ENCODE data around the gene S1PR2. TPM values are rescaled to one million over a fixed set of nuclear protein-coding genes. Genes with fewer than 3 reads are reported as not detected.
A peak's percentile ranks its signal among the peaks of the same experiment; 100 is the strongest.

Gene S1PR2, protein sequence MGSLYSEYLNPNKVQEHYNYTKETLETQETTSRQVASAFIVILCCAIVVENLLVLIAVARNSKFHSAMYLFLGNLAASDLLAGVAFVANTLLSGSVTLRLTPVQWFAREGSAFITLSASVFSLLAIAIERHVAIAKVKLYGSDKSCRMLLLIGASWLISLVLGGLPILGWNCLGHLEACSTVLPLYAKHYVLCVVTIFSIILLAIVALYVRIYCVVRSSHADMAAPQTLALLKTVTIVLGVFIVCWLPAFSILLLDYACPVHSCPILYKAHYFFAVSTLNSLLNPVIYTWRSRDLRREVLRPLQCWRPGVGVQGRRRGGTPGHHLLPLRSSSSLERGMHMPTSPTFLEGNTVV
- total RNA-seq: 24.3 TPM

GRCh38 chr19:10230861-10231611 lies at the start of gene S1PR2:
S1PR2 (minus strand) TSS chr19:10231331; CDS start chr19:10224905, 6,426 bp downstream.
- Histone ChIP-seq H3K4me3 (peak within 1 kb of the TSS; percentile 73 to 98), H3K9me3 (no peaks in the 10 kb centered on the region), H3K27ac (peak within 1 kb of the TSS; percentile 51 to 86), H3K36me3 (no peaks in the 10 kb centered on the region), H3K27me3 (no peaks in the 10 kb centered on the region), H3K4me1 (peaks cover 3 to 13% of the 10 kb centered on the region in 2 donors)
- TF ChIP-seq, protein P1, sequence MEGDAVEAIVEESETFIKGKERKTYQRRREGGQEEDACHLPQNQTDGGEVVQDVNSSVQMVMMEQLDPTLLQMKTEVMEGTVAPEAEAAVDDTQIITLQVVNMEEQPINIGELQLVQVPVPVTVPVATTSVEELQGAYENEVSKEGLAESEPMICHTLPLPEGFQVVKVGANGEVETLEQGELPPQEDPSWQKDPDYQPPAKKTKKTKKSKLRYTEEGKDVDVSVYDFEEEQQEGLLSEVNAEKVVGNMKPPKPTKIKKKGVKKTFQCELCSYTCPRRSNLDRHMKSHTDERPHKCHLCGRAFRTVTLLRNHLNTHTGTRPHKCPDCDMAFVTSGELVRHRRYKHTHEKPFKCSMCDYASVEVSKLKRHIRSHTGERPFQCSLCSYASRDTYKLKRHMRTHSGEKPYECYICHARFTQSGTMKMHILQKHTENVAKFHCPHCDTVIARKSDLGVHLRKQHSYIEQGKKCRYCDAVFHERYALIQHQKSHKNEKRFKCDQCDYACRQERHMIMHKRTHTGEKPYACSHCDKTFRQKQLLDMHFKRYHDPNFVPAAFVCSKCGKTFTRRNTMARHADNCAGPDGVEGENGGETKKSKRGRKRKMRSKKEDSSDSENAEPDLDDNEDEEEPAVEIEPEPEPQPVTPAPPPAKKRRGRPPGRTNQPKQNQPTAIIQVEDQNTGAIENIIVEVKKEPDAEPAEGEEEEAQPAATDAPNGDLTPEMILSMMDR (IDR thresholded peaks at IDR 0.05): no peak
- peak in 1 of 2 donors; percentile 87 for DNase-seq (ENCODE audit: low spot score in 2 of 2)
- intact Hi-C loops (cut with DNase I): loop anchor here (2.0 kb wide), 1 partner anchor 20 kb away; no protein-coding TSS in a partner anchor

GRCh38 chr19:10279737-10280442 lies 48.8 kb upstream of the S1PR2 start:
- H3K36me3 ChIP-seq: peaks cover 5 to 8% of the 10 kb centered on the region in 2 donors
- no peaks in the 10 kb centered on the region for H3K27me3 ChIP-seq
- no peak overlapping the region for H3K4me3 ChIP-seq
- intact Hi-C loops (cut with DNase I): no loop called here
- H3K9me3 ChIP-seq: no peaks in the 10 kb centered on the region
- TF ChIP-seq, protein P1 (IDR thresholded peaks at IDR 0.05): no peak
- no peak overlapping the region for H3K27ac ChIP-seq
- no peak for DNase-seq (ENCODE audit: low spot score in 2 of 2)
- H3K4me1 ChIP-seq: no peaks in the 10 kb centered on the region

DNA sequence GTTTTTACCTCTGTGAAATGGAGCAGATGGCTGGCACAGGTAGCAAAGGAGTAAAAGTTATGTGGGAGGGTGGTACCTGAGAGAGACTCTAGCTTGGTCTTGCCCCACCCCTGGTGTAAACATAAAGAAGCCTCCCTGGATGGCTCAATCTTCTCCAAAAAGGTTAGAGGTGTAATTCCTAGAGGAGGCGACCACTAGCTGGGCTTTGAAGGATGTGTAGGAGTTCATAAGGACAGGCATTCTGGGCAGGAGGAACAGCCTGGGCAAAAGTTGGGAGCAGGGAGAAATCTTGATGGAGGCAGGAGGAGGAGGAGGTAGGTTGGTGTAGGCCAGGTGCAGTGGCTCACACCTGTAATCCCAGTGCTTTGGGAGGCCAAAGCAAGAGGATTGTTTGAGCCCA lies 47.8 kb upstream of the S1PR2 start:
- Histone ChIP-seq H3K27me3 (no peaks in the 10 kb centered on the region), H3K36me3 (peaks cover under 1 to 2% of the 10 kb centered on the region in 2 donors), H3K9me3 (no peaks in the 10 kb centered on the region), H3K27ac (no peak overlapping the region), H3K4me3 (no peak overlapping the region), H3K4me1 (no peaks in the 10 kb centered on the region)
- DNase-seq (ENCODE audit: low spot score in 2 of 2): no peak
- TF ChIP-seq, protein P1 (IDR thresholded peaks at IDR 0.05): no peak
- intact Hi-C loops (cut with DNase I): no loop called here

DNA sequence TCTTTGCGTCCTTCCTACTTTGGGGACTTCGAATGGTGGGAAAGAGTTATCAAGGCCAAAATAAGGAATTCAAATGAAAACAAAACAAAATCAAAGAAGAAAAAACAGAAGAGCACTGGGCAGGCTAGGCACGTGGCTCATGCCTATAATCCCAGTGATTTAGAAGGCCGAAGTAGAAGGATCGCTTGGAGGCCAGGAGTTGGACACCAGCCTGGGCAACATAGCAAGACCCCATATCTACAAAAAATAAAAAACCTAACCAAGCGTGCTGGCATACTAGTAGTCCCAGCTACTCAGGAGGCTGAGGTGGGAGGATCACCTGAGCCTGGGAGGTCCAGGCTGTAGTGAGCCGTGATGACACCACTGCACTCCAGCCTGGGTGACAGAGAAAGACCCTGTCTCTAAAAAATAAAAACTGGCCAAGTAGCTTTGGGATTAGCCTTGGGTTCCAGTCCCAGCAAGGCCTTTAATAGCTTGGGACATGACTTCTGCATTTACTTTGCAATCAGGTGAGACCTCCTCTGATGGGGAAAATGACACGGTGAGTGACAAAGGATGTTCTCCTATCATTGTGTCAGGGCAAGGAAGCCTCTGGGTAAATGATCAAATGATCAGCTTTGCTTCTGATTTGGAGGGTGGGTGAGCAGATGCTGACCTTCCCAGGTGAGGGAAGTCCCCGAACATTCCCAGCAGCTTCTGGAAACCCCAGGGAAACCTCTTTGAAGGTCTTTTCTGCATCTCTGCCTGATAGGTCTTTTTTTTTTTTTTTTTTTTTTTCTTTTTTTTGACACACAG lies 46.9 kb upstream of the S1PR2 start:
- Histone ChIP-seq H3K4me1 (no peaks in the 10 kb centered on the region), H3K27ac (no peak overlapping the region), H3K9me3 (no peaks in the 10 kb centered on the region), H3K4me3 (no peak overlapping the region), H3K36me3 (no peaks in the 10 kb centered on the region), H3K27me3 (no peaks in the 10 kb centered on the region)
- no peak for DNase-seq (ENCODE audit: low spot score in 2 of 2)
- TF ChIP-seq, protein P1 (IDR thresholded peaks at IDR 0.05): no peak
- intact Hi-C loops (cut with DNase I): no loop called here

DNA sequence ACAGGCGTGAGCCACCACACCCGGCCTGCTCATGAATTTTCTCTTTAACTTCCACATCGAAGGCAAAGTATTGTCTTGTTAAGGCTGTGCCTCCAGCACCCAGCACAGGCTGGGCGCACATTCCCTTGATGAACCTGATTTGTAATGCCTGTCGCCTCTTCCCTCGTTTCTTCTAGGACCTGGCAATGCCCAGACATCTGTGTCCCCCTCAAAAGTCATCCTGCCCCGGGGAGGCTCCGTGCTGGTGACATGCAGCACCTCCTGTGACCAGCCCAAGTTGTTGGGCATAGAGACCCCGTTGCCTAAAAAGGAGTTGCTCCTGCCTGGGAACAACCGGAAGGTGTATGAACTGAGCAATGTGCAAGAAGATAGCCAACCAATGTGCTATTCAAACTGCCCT lies 43.5 kb upstream of the S1PR2 start:
- H3K4me1 ChIP-seq: peaks cover 6 to 15% of the 10 kb centered on the region in 2 donors
- intact Hi-C loops (cut with DNase I): no loop called here
- TF ChIP-seq, protein P1 (IDR thresholded peaks at IDR 0.05): no peak

More for the DNA sequence above, 43.5 kb upstream of the S1PR2 start:
- Histone ChIP-seq H3K27me3 (no peaks in the 10 kb centered on the region), H3K27ac (no peak overlapping the region), H3K9me3 (no peaks in the 10 kb centered on the region), H3K4me3 (no peak overlapping the region), H3K36me3 (no peaks in the 10 kb centered on the region)
- no peak for DNase-seq (ENCODE audit: low spot score in 2 of 2)
